Left forelimb (tissue), 1 donor: ENCODE measurements around the gene TOE1.
A peak's percentile ranks its signal among the peaks of the same experiment; 100 is the strongest.

ENCODE experiments used
- DNase-seq: peaks from one replicate; pipeline ENCODE4 v3.0.0-alpha.2; 2018; ENCODE audit warnings: low spot score

The TOE1 gene

DNA sequence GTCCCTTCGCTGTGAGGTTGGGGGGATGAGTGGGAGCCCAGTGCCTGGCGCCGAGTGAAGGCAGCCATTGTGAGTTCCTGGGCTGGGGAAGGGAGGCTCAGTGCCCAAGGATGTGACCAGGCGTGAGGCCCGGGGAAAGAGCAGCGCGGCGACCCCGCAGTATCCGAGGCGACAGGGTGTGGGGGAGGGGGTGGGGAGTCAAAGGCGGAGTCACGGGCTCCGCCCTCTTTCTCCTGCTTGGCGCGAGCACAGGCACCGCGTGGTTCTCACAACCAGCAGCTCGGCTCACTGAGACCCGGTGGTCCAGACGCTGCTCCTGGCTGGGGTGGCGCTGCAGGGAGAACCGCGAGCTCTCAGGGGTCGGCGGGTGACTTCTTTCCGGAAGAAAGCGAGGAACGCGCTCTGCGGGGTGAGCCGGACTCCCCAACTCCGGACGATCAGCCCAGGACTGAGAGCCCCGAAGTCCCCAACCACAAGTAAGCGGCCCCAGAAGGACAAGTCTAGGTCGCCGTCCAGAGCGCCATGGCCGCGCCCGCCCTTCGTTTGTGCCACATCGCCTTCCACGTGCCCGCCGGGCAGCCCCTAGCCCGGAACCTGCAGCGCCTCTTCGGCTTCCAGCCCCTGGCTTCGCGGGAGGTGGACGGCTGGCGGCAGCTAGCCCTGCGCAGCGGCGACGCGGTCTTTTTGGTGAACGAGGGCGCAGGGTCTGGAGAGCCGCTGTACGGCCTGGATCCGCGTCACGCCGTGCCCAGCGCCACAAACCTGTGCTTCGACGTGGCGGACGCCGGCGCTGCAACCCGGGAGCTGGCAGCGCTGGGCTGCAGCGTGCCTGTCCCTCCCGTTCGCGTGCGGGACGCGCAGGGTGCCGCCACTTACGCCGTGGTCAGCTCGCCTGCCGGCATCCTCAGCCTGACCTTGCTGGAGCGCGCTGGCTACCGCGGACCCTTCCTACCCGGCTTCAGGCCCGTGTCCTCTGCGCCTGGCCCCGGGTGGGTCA lies 13.0 kb upstream of the TOE1 start, which contains the start of gene HPDL:
TSS of gene HPDL (plus strand) at position 269 of the 997 bp plus-strand sequence. CDS start at position 523, 254 bp downstream.
- peak; percentile 84 for DNase-seq

DNA sequence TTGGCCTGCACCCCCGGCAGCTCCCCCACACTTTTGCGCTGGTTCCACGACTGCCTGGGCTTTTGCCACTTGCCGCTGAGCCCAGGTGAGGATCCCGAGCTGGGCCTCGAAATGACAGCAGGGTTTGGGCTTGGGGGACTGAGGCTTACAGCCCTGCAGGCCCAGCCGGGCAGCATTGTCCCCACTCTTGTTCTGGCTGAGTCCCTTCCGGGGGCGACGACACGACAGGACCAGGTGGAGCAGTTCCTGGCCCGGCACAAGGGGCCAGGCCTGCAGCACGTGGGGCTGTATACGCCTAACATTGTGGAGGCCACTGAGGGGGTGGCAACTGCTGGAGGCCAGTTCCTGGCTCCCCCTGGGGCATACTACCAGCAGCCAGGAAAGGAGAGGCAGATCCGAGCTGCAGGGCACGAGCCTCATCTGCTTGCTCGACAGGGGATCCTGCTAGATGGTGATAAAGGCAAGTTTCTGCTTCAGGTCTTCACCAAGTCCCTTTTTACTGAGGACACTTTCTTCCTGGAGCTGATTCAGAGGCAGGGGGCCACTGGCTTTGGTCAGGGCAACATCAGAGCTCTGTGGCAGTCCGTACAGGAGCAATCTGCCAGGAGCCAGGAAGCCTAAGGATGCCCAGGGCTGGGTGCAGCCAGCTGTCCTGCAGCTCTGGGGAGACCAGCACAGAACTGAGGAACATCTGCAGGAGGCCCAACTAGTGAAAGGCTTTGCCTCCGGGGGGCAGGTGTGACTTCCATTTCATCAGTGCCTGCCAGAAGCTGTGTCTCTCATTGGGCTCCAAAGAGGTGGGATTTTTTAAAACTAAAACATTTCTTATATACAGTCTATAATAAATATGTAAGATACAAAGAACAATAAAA lies 12.1 kb upstream of the TOE1 start:
- no peak for DNase-seq

GRCh38 chr1:45328680-45329079 lies 11.3 kb upstream of the TOE1 start:
- no peak for DNase-seq

- no peak for DNase-seq
Measured at GRCh38 chr1:45329445-45329844, 10.5 kb upstream of the TOE1 start.

- DNase-seq, result no peak
Measured at GRCh38 chr1:45331436-45332345, 8.3 kb upstream of the TOE1 start.

DNA sequence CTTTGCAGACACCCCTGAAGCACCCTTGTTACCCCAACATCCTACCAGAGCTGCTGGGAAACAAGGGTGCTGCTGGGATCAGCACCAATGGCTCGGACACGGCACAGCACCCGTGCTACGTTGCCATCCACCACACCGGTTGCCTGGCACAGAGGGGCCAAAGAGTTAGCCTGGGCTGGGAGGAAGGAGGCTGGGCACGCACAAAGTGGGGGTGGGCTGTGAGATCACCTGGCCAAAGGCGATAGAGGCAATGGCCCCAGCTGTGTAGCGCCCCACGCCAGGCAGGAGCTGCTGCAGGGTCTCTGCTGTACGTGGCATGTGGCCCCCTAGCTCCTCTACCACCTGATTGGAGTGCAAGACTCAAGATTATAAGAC lies 7.6 kb upstream of the TOE1 start:
- DNase-seq, result no peak

DNA sequence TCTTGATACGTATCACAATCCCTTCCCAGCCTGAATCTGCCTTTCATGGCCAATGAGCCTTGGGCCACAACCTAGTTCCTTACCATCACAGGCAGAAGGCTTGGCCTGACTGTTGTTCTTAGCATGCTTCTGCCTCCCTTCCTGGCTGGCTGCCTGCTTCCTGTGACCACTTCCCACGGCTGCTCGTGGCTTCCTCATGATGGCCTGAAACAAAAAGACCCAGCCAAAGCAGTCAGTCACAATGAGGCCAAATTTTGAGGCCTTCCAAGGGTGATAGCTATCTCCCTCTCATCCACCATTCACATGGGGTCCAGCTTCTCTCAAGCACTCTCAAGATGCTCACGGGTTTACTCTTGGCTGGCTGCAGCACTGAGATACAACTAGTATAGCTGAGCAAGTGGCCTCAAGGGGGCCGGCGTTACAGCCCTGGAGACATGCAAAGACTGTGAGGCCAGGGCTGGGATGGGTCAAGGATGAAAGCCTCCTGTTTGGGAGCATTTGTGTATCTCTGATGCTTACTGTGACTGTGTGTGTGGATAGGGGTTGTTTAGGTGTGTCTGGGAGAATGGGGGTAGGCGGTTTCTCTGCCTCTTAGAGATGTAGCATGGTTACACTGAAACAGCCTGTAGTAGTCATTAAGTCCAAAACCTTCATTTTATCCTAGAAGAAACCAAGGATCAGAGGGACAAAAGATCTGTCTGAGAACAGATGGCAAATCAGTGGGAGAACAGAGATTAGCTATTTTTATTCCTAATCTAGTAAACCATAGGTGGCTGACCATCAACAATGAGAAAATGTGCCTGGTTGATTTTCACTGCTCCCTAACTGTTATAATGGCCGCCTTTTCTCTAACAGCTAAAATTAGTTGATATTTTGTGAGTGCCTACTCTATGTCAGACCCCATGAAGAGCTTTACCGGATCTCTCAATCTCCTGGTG lies 5.4 kb upstream of the TOE1 start:
- no peak for DNase-seq

- DNase-seq, result no peak
Measured at GRCh38 chr1:45335855-45336324, 4.1 kb upstream of the TOE1 start.

GRCh38 chr1:45337630-45338325 lies 2.2 kb upstream of the TOE1 start:
- no peak for DNase-seq

- no peak for DNase-seq
Measured at GRCh38 chr1:45340816-45341466, 971 bp downstream of the TOE1 start.

- no peak for DNase-seq
Measured at GRCh38 chr1:45344499-45344898, 4.5 kb downstream of the TOE1 start.

- DNase-seq, result no peak
Measured at GRCh38 chr1:45345014-45345413, 5.0 kb downstream of the TOE1 start.

DNA sequence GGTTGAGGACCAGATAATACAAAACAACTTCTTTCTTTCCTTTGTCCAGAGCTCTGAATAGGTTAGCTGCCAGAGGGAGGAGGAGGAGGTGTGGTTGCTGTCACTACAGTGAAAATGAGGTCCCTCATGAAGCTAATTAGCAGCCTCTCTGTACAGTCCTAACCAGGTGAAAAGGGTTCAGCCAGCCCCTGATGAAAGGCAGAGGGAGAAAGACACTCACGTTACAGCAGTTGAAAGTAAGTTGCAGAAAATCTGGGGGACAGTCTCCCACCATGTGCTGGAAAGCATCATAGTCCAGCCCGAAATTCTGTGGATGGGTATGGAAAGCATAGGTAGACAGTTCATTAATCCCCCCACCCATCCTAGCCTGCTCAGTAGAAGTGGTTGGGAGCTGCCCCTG lies 6.5 kb downstream of the TOE1 start:
- DNase-seq, result no peak

DNA sequence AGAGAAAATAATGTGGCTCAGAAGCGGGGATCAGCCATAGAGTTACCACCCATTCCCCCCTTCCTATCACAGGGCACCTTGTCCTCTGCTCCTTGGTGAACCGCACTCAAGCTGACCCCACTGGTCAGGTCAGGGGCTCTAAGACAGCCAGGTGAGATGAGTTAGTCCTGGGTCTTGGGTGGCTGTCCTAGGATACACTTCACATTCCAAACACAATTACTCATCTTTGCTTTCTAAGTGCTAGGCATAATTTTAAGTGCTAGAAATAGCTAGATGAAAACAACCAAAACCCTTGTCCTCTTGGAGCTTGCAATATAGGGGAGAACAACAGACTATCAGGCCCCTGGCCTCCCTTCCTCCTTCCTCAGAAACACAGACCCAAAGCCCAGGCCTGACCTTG lies 8.1 kb downstream of the TOE1 start:
- no peak for DNase-seq

DNA sequence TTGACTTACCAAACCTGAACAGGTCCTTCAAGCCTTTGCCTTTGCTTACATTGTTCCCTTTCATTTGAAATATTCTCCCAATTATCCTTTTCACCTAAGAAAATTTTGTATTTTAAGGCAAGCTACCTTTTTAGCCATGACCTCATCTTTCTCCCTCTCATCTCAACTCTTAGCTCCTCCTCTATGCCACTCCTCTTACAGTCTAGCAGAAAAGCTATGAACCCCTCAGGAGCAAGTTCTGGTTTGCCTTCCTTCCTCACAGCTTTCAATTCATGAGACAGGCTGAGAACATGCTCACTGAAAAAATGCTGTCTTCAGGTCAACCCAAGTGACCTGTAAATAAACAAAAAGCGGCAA lies 8.6 kb downstream of the TOE1 start:
- DNase-seq, result no peak

GRCh38 chr1:45348966-45349677 lies 9.2 kb downstream of the TOE1 start:
- no peak for DNase-seq

GRCh38 chr1:45351508-45351907 lies 11.5 kb downstream of the TOE1 start:
- DNase-seq, result no peak

DNA sequence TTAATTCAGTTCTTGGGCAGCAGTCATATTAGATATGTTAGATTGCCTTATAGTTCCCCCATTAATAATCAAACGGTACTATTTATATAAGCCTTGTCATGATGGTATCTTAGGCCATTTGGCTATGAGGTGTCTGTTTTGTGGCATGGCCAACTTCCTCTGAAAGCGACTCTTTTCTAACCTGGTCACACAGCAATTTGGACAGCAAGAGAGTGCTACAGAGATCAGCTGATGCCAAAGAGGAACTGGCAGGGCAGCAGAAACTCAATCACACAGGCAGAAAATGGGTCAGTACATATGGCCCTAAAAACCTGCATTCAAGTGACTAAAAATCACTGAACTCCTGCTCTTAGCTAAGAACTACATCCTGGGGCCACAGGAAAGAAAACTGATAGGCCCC lies 13.7 kb downstream of the TOE1 start:
- no peak for DNase-seq

DNA sequence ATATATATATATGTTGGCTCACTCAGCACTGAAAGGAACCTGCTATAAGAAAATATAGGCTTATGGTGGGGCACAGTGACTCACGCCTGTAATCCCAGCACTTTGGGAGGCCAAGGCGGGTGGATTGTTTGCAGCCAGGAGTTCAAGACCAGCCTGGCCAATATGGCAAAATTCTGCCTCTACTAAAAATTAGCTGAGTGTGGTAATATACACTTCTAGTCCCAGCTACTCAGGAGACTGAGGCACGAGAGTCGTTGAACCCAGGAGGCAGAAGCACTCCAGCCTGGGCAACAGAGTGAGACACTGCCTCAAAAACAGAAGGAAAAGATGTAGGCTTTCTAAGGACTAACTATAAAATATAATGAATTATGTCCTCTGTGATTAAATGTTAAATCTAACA lies 14.9 kb downstream of the TOE1 start:
- DNase-seq, result no peak
